Body of pancreas (tissue), 4 donors: ENCODE data around the gene CTNS. TPM values are rescaled to one million over a fixed set of nuclear protein-coding genes. Genes with fewer than 3 reads are reported as not detected.

Experiments used
- ATAC-seq: fragments of 150-250 bp; one replicate; pipeline ENCODE4 v1.9.1; 2016
- DNase-seq, 4 donors: peaks; one replicate each; pipeline ENCODE4 v3.0.0-alpha.2; 2019
- H3K27ac ChIP-seq, 4 donors: fragments of 200-600 bp; sonication (generic); 1 replicate in 3 of 4; 2 replicates in 1 of 4; pipeline versions ENCODE4 v1.5.1 to v1.6.1; 2016 to 2019; ENCODE audit warnings: mild to moderate bottlenecking in 1 of 4, mixed read lengths in 1 of 4, moderate library complexity in 1 of 4
- H3K27me3 ChIP-seq, 2 donors: fragments of 200-600 bp; sonication (generic); one replicate each; pipeline ENCODE4 v1.6.0; 2016; ENCODE audit warnings: mild to moderate bottlenecking in 1 of 2
- H3K36me3 ChIP-seq, 2 donors: fragments of 200-600 bp; sonication (generic); replicated peaks in 1 of 2; 2 replicates each; pipeline ENCODE4 v1.5.1; 2016; ENCODE audit warnings: low read depth in 2 of 2; ENCODE audit not compliant: insufficient read depth in 1 of 2
- H3K4me1 ChIP-seq: fragments of 200-600 bp; sonication (generic); one replicate; pipeline ENCODE4 v1.6.0; 2016
- H3K4me3 ChIP-seq, 2 donors: fragments of 200-600 bp; sonication (generic); 1 replicate in 1 of 2; 2 replicates in 1 of 2; pipeline ENCODE4 v1.5.1; 2016 to 2019
- H3K9me3 ChIP-seq, 3 donors: fragments of 200-600 bp; sonication (generic); 1 replicate in 2 of 3; 2 replicates in 1 of 3; pipeline ENCODE4 v1.5.1; 2016
- POLR2A ChIP-seq, 3 donors: fragments of 450-650 bp; IDR thresholded peaks; one replicate each; pipeline ENCODE4 v1.6.1; 2016; ENCODE audit warnings: antibody characterized with exemption in 3 of 3, mild to moderate bottlenecking in 2 of 3
- WGBS, 2 donors: methylation state at CpG; one replicate each; pipeline ENCODE4 v1.1.5; 2017; 5-methylcytosine and 5-hydroxymethylcytosine counted together
- intact Hi-C: fragments of 100-400 bp; cut with DNase I; formaldehyde crosslinking; loops from one replicate; pipeline ENCODE4 v1.15.1; 2023
- total RNA-seq, 2 donors: library from RNA; depleted of rRNA; stranded (reverse); fragments of >200 nt; gene quantifications; one replicate each; pipeline ENCODE4 v1.1.0, GENCODE V29; 2016
- TF ChIP-seq, protein P1 (sequence below), 7 experiments: fragments of 450-650 bp in 4 of 7; fragments of 200-600 bp in 3 of 7; sonication (generic) in 3 of 7; IDR thresholded peaks; one replicate each; pipeline ENCODE4 v1.5.1; 2016 to 2019; ENCODE audit warnings: antibody characterized with exemption in 7 of 7

CTNS gene
- total RNA-seq, 2 donors from 2014 or later, result 15.8 to 29.3 TPM

DNA sequence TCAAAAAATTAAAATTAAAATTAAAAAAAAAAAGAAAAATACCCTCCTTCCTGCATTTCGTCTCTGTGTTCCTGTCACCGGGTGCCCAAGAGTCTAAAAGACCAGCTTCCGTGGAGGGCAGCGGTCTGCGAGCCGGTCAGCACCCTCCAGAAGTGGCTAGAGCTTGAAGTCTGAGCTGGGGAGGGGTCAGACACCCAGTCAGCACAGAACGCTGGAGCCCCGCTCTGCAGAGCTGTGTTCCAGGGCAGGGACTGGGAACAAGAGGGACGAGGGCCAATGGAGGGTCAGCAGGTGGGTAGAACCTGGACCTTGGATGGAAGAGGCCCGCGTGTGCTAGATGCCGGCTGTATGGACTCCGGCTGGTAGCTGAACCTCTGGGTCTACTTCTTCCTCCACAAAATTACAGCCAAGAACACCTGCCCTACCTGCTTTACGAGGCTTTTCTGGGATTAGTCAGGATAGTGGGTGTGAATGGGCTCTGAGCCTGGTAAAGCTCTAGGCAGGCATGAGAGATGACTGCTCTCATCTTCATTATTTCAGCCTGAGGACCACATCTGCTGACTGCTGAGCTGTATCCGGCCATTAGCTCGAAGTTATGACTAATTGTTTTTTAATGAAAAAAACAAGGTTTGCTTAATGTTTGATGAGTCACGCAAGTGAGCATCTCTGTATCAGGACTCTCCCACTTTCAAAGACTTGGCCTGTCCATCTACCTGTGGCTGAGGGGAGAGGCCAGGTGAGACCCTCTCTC lies 33.3 kb upstream of the CTNS start:
- Histone ChIP-seq H3K27me3 (no peaks in the 10 kb centered on the region), H3K36me3 (peaks cover 0 to 2% of the 10 kb centered on the region in 2 donors), H3K4me3 (no peak overlapping the region), H3K4me1 (no peaks in the 10 kb centered on the region), H3K27ac (no peak overlapping the region), H3K9me3 (no peaks in the 10 kb centered on the region)
- ATAC-seq (no peak), DNase-seq (no peak)
- intact Hi-C loops, result no loop called here
- TF ChIP-seq, protein P1, sequence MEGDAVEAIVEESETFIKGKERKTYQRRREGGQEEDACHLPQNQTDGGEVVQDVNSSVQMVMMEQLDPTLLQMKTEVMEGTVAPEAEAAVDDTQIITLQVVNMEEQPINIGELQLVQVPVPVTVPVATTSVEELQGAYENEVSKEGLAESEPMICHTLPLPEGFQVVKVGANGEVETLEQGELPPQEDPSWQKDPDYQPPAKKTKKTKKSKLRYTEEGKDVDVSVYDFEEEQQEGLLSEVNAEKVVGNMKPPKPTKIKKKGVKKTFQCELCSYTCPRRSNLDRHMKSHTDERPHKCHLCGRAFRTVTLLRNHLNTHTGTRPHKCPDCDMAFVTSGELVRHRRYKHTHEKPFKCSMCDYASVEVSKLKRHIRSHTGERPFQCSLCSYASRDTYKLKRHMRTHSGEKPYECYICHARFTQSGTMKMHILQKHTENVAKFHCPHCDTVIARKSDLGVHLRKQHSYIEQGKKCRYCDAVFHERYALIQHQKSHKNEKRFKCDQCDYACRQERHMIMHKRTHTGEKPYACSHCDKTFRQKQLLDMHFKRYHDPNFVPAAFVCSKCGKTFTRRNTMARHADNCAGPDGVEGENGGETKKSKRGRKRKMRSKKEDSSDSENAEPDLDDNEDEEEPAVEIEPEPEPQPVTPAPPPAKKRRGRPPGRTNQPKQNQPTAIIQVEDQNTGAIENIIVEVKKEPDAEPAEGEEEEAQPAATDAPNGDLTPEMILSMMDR (IDR thresholded peaks at IDR 0.05), result no peak
- TF ChIP-seq POLR2A (IDR thresholded peaks at IDR 0.05), result no peak
- 90 to 91% methylated on average over 13 to 17 of the region's 17 CpGs for WGBS, 2 donors

DNA sequence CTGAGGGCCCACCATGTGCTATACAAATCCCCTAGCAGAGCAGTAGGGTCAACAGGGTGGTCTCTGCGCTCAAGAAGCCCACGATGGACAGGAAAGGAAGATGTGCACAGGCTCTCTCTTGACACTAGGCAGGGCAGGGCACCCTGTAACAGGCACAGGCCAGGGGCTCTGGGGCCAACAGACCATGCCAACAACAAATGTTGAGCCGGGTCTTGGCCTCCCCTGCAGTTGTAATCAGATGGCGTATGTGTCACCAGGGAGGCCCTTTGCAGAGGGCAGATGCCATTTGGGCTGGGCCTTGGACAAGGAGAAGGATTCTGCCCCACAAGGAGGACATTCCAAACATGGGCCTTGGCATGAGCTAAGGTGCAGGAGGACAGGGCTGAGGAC lies 32.7 kb upstream of the CTNS start:
- Histone ChIP-seq H3K4me3 (no peak overlapping the region), H3K27ac (no peak overlapping the region), H3K27me3 (no peaks in the 10 kb centered on the region), H3K9me3 (no peaks in the 10 kb centered on the region), H3K36me3 (peaks cover 0 to 2% of the 10 kb centered on the region in 2 donors), H3K4me1 (no peaks in the 10 kb centered on the region)
- ATAC-seq (no peak), DNase-seq (no peak)
- 82 to 84% methylated on average over 4 of the region's 4 CpGs for WGBS, 2 donors
- TF ChIP-seq, protein P1 (IDR thresholded peaks at IDR 0.05), result no peak
- no peak for TF ChIP-seq POLR2A (IDR thresholded peaks at IDR 0.05)
- intact Hi-C loops, result no loop called here

DNA sequence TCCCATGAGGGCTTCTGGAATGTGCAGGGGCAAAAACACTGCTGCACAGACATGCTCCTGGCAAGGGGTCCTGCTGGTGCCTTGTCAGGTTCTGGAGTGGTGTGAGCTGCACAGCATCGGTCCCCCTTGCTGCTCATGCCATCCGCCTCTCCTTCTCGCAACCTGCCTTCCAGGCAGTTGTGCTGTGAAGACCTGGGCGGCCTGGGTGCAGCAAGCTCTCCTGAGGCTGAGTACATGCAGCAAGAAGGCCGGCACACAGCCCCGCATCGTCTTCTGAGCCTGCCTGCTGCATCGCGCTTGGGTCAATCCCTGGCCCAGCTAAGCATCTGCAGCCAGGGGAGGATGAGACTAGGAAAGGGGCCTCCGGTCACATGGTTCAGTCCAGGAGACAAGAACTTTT lies 26.9 kb upstream of the CTNS start:
- TF ChIP-seq, protein P1 (IDR thresholded peaks at IDR 0.05), result no peak
- TF ChIP-seq POLR2A (IDR thresholded peaks at IDR 0.05), result no peak
- no peaks in the 10 kb centered on the region for H3K9me3 ChIP-seq
- no peak for DNase-seq
- ATAC-seq, result no peak
- no peaks in the 10 kb centered on the region for H3K4me1 ChIP-seq
- no peak overlapping the region for H3K27ac ChIP-seq
- H3K4me3 ChIP-seq, result no peak overlapping the region
- H3K36me3 ChIP-seq, result peaks cover 5 to 23% of the 10 kb centered on the region in 2 donors
- WGBS, 2 donors, result 92 to 100% methylated on average over 1 to 10 of the region's 10 CpGs
- no peaks in the 10 kb centered on the region for H3K27me3 ChIP-seq
- intact Hi-C loops, result no loop called here

DNA sequence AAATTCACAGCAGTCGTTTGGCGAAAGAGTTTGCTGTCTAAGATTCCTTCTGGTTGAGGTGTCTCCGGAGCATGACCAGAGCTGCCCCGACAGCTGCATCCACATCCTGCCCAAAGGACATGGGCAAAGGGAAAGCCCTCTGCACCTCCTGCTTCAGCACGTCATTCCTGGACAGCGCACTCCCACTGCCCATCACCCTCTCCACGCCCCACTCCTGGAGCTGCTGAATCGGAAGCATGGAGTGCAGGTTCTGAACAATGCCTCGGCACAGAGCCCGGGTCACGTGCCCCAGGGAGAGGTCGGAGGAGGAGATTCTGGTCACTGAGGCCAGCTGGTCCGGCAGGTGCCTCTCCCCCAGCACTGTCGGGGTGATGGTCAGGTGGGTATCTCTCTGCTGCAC lies 26.0 kb upstream of the CTNS start:
- Histone ChIP-seq H3K27ac (no peak overlapping the region), H3K4me1 (no peaks in the 10 kb centered on the region), H3K36me3 (peaks cover 5 to 25% of the 10 kb centered on the region in 2 donors), H3K27me3 (no peaks in the 10 kb centered on the region), H3K9me3 (no peaks in the 10 kb centered on the region), H3K4me3 (no peak overlapping the region)
- DNase-seq (no peak), ATAC-seq (no peak)
- 85 to 91% methylated on average over 9 to 14 of the region's 14 CpGs for WGBS, 2 donors
- TF ChIP-seq, protein P1 (IDR thresholded peaks at IDR 0.05), result no peak
- TF ChIP-seq POLR2A (IDR thresholded peaks at IDR 0.05), result no peak
- intact Hi-C loops, result no loop called here

DNA sequence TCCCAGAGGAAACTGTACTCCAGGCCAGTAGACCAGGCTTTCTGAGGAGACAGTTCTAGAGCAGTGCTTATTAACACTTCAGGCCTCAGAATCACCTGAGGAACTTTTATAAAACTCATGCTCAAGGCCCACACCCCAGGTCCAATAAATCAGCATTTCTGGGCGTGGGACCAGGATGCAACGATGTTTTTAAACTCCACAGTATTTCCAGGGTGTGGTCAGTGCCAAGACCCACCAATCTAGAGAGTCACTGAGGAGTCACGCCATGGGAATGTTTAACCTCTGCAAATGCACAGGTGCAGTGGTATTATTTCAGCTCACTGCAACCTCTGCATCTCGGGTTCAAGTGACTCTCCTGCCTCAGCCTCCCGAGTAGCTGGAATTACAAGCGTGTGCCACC lies 23.4 kb upstream of the CTNS start:
- intact Hi-C loops, result no loop called here
- TF ChIP-seq, protein P1 (IDR thresholded peaks at IDR 0.05), result no peak
- no peak for TF ChIP-seq POLR2A (IDR thresholded peaks at IDR 0.05)
- Histone ChIP-seq H3K27ac (no peak overlapping the region), H3K36me3 (peaks cover 5 to 26% of the 10 kb centered on the region in 2 donors), H3K27me3 (no peaks in the 10 kb centered on the region), H3K4me3 (no peak overlapping the region), H3K4me1 (no peaks in the 10 kb centered on the region), H3K9me3 (no peaks in the 10 kb centered on the region)
- no peak for DNase-seq
- ATAC-seq, result no peak
- WGBS, 2 donors, result 93 to 100% methylated on average over 4 to 6 of the region's 6 CpGs
